Fibroblast of lung (primary cell): ENCODE measurements around the gene HLA-C. TPM values are rescaled to one million over a fixed set of nuclear protein-coding genes. Genes with fewer than 3 reads are reported as not detected.

ENCODE experiments used
- DNase-seq, 2 donors: peaks; one replicate each; pipeline versions ENCODE4 v3.0.0 to v3.0.0-alpha.2; 2010; ENCODE audit warnings: low read depth in 2 of 2
- H2AFZ ChIP-seq: 2 replicates; pipeline ENCODE4 v1.5.1; 2012; ENCODE audit warnings: low read length, control low read depth, inconsistent platforms
- H3K27ac ChIP-seq: 2 replicates; pipeline ENCODE4 v1.5.1; 2011; ENCODE audit warnings: low read length, control low read depth; ENCODE audit not compliant: insufficient read depth
- H3K27me3 ChIP-seq: 2 replicates; pipeline ENCODE4 v1.5.1; 2011; ENCODE audit warnings: mild to moderate bottlenecking, low read length; ENCODE audit not compliant: control insufficient read depth, insufficient read depth
- H3K36me3 ChIP-seq: 2 replicates; pipeline ENCODE4 v1.5.1; 2011; ENCODE audit warnings: low read length; ENCODE audit not compliant: control insufficient read depth, insufficient read depth
- H3K4me1 ChIP-seq: 2 replicates; pipeline ENCODE4 v1.5.1; 2011; ENCODE audit warnings: low read length; ENCODE audit not compliant: control insufficient read depth, insufficient read depth; ENCODE audit errors: extremely low read depth
- H3K4me2 ChIP-seq: 2 replicates; pipeline ENCODE4 v1.5.1; 2011; ENCODE audit warnings: low read length, control low read depth; ENCODE audit not compliant: insufficient read depth; ENCODE audit errors: extremely low read depth
- H3K4me3 ChIP-seq, 4 experiments: fragments of 200-600 bp in 1 of 4; sonication (generic) in 1 of 4; replicated peaks in 1 of 4; 2 replicates each; pipeline ENCODE4 v1.5.1; 2011 to 2016; ENCODE audit warnings: low read length in 4 of 4, low read depth in 3 of 4, mild to moderate bottlenecking in 3 of 4, control low read depth in 2 of 4, inconsistent platforms in 1 of 4, mixed read lengths in 1 of 4; ENCODE audit not compliant: insufficient read depth in 1 of 4; ENCODE audit errors: control extremely low read depth in 1 of 4
- H3K79me2 ChIP-seq: 2 replicates; pipeline ENCODE4 v1.5.1; 2012; ENCODE audit warnings: mild to moderate bottlenecking, low read length, inconsistent platforms; ENCODE audit not compliant: control insufficient read depth, insufficient read depth
- H3K9ac ChIP-seq: 2 replicates; pipeline ENCODE4 v1.5.1; 2011; ENCODE audit warnings: mild to moderate bottlenecking, low read length, control low read depth; ENCODE audit not compliant: insufficient read depth
- H3K9me3 ChIP-seq: 2 replicates; pipeline ENCODE4 v1.5.1; 2012; ENCODE audit warnings: low read depth, low read length; ENCODE audit not compliant: control insufficient read depth, insufficient read depth
- H4K20me1 ChIP-seq: 2 replicates; pipeline ENCODE4 v1.5.1; 2011; ENCODE audit warnings: low read length; ENCODE audit not compliant: control insufficient read depth, insufficient read depth; ENCODE audit errors: extremely low read depth
- EZH2 ChIP-seq: IDR thresholded peaks from 2 replicates; pipeline ENCODE4 v1.5.1; 2012; ENCODE audit warnings: low read length, control low read depth, mild to moderate bottlenecking; ENCODE audit errors: missing control alignments
- polyA plus RNA-seq, 2 donors: library from polyadenylated mRNA; depleted of rRNA in 1 of 2; stranded (reverse) in 1 of 2; unstranded in 1 of 2; fragments of >200 nt; gene quantifications; 2 replicates each; pipeline ENCODE4 v1.2.1, GENCODE V29; 2011 to 2012; ENCODE audit warnings: missing spikeins in 1 of 2
- total RNA-seq: library from RNA; depleted of rRNA; stranded (reverse); fragments of >200 nt; gene quantifications from 2 replicates; pipeline ENCODE4 v1.2.1, GENCODE V29; 2014
- TF ChIP-seq, protein P1 (sequence below), 2 donors: IDR thresholded peaks in 1 of 2; conservative IDR thresholded peaks in 1 of 2; 1 replicate in 1 of 2; 2 replicates in 1 of 2; pipeline ENCODE4 v1.5.1; 2011 to 2012; ENCODE audit warnings: low read length in 2 of 2, control low read depth in 1 of 2, inconsistent platforms in 1 of 2, low read depth in 1 of 2, mild to moderate bottlenecking in 1 of 2

HLA-C gene
- total and polyA plus RNA-seq, 2 donors (not counting 1 experiment from before 2014, with no cell fraction given): 193 to 274 TPM

DNA sequence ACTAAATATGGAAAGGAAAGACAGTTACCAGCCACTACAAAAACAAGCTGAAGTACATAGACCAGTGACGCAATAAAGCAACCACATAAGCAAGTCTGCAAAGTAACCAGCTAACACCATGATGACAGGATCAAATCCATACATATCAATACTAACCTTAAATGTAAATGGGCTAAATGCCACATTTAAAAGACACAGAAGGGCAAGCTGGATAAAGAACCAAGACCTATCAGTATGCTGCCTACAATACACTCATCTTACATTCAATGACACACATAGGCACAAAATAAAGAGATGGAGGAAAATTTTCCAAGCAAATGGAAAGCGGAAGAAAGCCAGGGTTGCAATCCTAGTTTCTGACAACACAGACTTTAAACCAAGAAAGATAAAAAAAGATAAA is 24.1 kb downstream of the HLA-C start:
- H3K36me3 ChIP-seq: no peaks in the 10 kb centered on the region
- no peak overlapping the region for H3K9ac ChIP-seq
- H3K4me3 ChIP-seq: no peak overlapping the region
- peaks cover 16% of the 10 kb centered on the region for H3K27me3 ChIP-seq
- H3K79me2 ChIP-seq: no peaks in the 10 kb centered on the region
- H2AFZ ChIP-seq: no peak overlapping the region
- H4K20me1 ChIP-seq: no peaks in the 10 kb centered on the region
- H3K4me1 ChIP-seq: no peaks in the 10 kb centered on the region
- no peak overlapping the region for H3K4me2 ChIP-seq
- no peaks in the 10 kb centered on the region for H3K9me3 ChIP-seq
- no peak overlapping the region for H3K27ac ChIP-seq
- DNase-seq: no peak
- no peak for TF ChIP-seq EZH2
- TF ChIP-seq, protein P1, sequence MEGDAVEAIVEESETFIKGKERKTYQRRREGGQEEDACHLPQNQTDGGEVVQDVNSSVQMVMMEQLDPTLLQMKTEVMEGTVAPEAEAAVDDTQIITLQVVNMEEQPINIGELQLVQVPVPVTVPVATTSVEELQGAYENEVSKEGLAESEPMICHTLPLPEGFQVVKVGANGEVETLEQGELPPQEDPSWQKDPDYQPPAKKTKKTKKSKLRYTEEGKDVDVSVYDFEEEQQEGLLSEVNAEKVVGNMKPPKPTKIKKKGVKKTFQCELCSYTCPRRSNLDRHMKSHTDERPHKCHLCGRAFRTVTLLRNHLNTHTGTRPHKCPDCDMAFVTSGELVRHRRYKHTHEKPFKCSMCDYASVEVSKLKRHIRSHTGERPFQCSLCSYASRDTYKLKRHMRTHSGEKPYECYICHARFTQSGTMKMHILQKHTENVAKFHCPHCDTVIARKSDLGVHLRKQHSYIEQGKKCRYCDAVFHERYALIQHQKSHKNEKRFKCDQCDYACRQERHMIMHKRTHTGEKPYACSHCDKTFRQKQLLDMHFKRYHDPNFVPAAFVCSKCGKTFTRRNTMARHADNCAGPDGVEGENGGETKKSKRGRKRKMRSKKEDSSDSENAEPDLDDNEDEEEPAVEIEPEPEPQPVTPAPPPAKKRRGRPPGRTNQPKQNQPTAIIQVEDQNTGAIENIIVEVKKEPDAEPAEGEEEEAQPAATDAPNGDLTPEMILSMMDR (conservative IDR thresholded peaks at IDR 0.05 in 1 of 2, IDR thresholded peaks at IDR 0.05 in 1 of 2; ENCODE audit: low read depth in 1 of 2, low read length in 2 of 2): no peak

DNA sequence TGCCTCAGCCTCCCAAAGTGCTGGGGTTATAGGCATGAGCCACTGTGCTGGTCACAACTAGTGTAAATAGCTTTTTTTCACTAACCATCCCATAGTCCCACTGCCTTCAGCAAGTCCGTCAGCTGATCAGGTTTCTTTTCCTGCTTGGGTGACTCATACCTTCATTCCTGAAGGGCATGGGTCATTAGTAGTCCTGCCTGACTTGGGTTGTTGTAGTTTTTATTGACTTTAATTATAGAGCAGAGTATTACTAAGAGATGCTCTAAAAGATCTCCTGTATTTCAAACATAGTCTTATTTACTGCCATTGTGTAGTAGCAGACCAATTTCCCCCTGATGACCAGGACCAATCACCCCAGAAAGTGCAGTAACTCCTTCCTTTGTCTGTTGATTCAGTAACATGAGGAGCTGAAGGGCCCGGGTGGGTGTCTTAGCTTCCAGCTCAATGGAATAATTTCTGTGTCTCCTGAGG is 25.8 kb downstream of the HLA-C start:
- peak; percentile 61 to 71 for DNase-seq
- no peak overlapping the region for H3K4me3 ChIP-seq
- no peaks in the 10 kb centered on the region for H3K9me3 ChIP-seq
- no peaks in the 10 kb centered on the region for H3K36me3 ChIP-seq
- H3K4me2 ChIP-seq: peak overlapping the region; percentile 17
- H2AFZ ChIP-seq: no peak overlapping the region
- no peaks in the 10 kb centered on the region for H3K4me1 ChIP-seq
- no peak overlapping the region for H3K9ac ChIP-seq
- no peak for TF ChIP-seq EZH2
- TF ChIP-seq, protein P1 (conservative IDR thresholded peaks at IDR 0.05 in 1 of 2, IDR thresholded peaks at IDR 0.05 in 1 of 2; ENCODE audit: low read depth in 1 of 2, low read length in 2 of 2): no peak
- no peaks in the 10 kb centered on the region for H3K79me2 ChIP-seq
- no peak overlapping the region for H3K27ac ChIP-seq
- H3K27me3 ChIP-seq: peaks cover 8% of the 10 kb centered on the region
- no peaks in the 10 kb centered on the region for H4K20me1 ChIP-seq

GRCh38 chr6:31243508-31243907 is 28.4 kb downstream of the HLA-C start:
- H3K4me2 ChIP-seq: no peak overlapping the region
- H3K27me3 ChIP-seq: peaks cover 7% of the 10 kb centered on the region
- TF ChIP-seq EZH2: no peak
- TF ChIP-seq, protein P1 (conservative IDR thresholded peaks at IDR 0.05 in 1 of 2, IDR thresholded peaks at IDR 0.05 in 1 of 2; ENCODE audit: low read depth in 1 of 2, low read length in 2 of 2): no peak
- H4K20me1 ChIP-seq: no peaks in the 10 kb centered on the region
- H2AFZ ChIP-seq: no peak overlapping the region
- H3K79me2 ChIP-seq: no peaks in the 10 kb centered on the region
- DNase-seq: no peak
- H3K4me1 ChIP-seq: no peaks in the 10 kb centered on the region
- H3K36me3 ChIP-seq: no peaks in the 10 kb centered on the region
- no peak overlapping the region for H3K9ac ChIP-seq
- no peak overlapping the region for H3K4me3 ChIP-seq
- H3K27ac ChIP-seq: no peak overlapping the region
- no peaks in the 10 kb centered on the region for H3K9me3 ChIP-seq
